ENCODE data around the gene AQP2. TPM values are rescaled to one million over a fixed set of nuclear protein-coding genes. Genes with fewer than 3 reads are reported as not detected.
A peak's percentile ranks its signal among the peaks of the same experiment; 100 is the strongest.

The AQP2 gene
- total and polyA plus RNA-seq, 4 experiments from 2014 or later, result not detected

GRCh38 chr12:49912345-49913255 lies 37.9 kb upstream of the AQP2 start:
- Mint-ChIP-seq H3K27ac (no peak overlapping the region), H3K36me3 (no peaks in the 10 kb centered on the region), H3K9me3 (no peaks in the 10 kb centered on the region), H3K4me3 (no peak overlapping the region), H3K4me1 (no peaks in the 10 kb centered on the region), H3K27me3 (peaks cover 1 to 14% of the 10 kb centered on the region in 2 donors)
- intact Hi-C loops (cut with micrococcal nuclease), result no loop called here
- H3K4me1 ChIP-seq (ENCODE audit: insufficient read depth, low read length), result no peaks in the 10 kb centered on the region
- ChIA-PET POLR2A (ENCODE audit: partially characterized antibody) (no interaction called here), CTCF (ENCODE audit: partially characterized antibody) (no interaction called here)
- H3K4me3 ChIP-seq (ENCODE audit: low read length in 2 of 2), result no peak overlapping the region
- no peak for DNase-seq
- H3K27me3 ChIP-seq (ENCODE audit: insufficient read depth, low read length), result no peaks in the 10 kb centered on the region
- H3K27ac ChIP-seq (ENCODE audit: low read depth, low read length), result no peak overlapping the region
- H3K36me3 ChIP-seq (ENCODE audit: insufficient read depth, low read length), result no peaks in the 10 kb centered on the region
- H3K9me3 ChIP-seq (ENCODE audit: control insufficient read depth in 1 of 2, low read length in 2 of 2), result no peaks in the 10 kb centered on the region

DNA sequence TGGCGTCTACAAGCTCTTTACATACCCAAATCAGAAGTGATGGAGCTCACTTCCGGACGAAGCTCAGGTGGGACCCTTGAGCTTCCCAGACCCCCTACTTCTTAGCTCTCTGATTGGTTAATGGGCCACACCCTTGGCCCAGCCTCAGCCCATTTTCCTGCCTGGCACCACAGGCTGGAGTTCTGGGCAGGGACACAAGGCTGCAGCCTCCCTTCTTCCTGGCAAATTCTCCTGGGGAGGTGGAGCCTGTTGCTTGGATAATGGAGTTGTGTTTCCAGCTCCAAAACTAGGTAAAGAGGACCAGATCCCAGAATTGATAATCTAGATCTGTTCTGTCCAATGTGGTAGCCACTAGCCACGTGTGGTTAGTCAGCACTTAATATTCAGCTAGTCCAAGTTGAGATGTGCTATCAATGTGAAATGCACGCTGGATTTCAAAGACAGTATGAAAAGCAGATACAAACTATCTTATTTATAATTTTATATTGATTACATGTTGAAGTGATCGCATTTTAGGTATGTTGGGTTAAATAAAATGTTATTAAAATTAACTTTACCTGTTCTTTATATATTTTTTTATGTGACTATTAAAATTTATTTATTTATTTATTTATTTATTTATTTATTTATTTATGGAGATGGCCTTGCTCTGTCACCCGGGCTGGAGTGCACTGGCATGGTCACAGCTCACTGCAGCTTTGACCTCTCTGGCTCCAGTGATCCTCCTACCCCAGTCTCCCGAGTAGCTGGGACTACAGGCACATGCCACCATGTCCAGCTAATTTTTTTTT lies 34.2 kb upstream of the AQP2 start:
- Mint-ChIP-seq H3K36me3 (no peaks in the 10 kb centered on the region), H3K9me3 (no peaks in the 10 kb centered on the region), H3K27ac (no peak overlapping the region), H3K27me3 (peaks cover 3 to 9% of the 10 kb centered on the region in 2 donors), H3K4me3 (no peak overlapping the region), H3K4me1 (no peaks in the 10 kb centered on the region)
- Histone ChIP-seq H3K36me3 (ENCODE audit: insufficient read depth, low read length) (no peaks in the 10 kb centered on the region), H3K27me3 (ENCODE audit: insufficient read depth, low read length) (no peaks in the 10 kb centered on the region), H3K27ac (ENCODE audit: low read depth, low read length) (no peak overlapping the region), H3K4me1 (ENCODE audit: insufficient read depth, low read length) (no peaks in the 10 kb centered on the region), H3K4me3 (ENCODE audit: low read length in 2 of 2) (no peak overlapping the region), H3K9me3 (ENCODE audit: control insufficient read depth in 1 of 2, low read length in 2 of 2) (no peaks in the 10 kb centered on the region)
- POLR2A ChIA-PET (ENCODE audit: partially characterized antibody), result no interaction called here
- DNase-seq, result no peak
- intact Hi-C loops (cut with micrococcal nuclease), result no loop called here
- CTCF ChIA-PET (ENCODE audit: partially characterized antibody), result interaction anchor here (1.3 to 1.6 kb wide), 2 partner anchors 11 to 29 kb away, joined by 4 to 5 read pairs; no protein-coding TSS in a partner anchor

DNA sequence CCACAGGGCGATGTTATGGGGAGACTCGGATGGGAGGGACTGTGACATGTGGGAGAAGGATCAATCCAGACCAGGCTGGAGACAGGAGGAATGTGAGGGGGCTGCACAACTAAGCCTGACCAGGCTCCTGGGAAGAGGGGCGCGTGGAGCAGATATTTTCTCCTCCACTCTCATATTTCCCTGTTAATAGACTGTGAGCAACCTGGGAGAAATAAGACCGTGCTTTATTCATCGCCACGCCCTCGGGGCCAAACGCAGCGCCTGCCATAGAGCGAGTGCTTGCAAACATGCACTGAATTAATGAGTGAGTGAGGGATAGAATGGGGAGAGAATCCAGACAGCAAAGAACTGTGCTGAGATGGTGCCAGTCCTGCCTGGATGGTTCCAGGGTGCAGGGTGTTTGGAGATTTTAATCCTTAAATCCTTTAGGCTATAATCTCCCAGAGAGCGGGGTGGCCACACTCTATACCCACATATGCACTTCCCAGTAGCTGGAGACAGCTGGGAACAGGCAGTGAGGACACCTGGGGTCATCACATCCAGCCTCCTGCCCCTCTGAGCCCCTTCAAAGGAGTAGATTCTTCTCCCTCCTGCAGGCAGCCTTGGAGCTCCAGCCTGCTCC lies 33.3 kb upstream of the AQP2 start:
- no peak overlapping the region for H3K4me3 Mint-ChIP-seq
- CTCF ChIA-PET (ENCODE audit: partially characterized antibody), result no interaction called here

GRCh38 chr12:49917788-49918173 lies 32.8 kb upstream of the AQP2 start:
- Histone ChIP-seq H3K9me3 (ENCODE audit: control insufficient read depth in 1 of 2, low read length in 2 of 2) (no peaks in the 10 kb centered on the region), H3K27me3 (ENCODE audit: insufficient read depth, low read length) (no peaks in the 10 kb centered on the region), H3K36me3 (ENCODE audit: insufficient read depth, low read length) (no peaks in the 10 kb centered on the region), H3K27ac (ENCODE audit: low read depth, low read length) (no peak overlapping the region), H3K4me3 (ENCODE audit: low read length in 2 of 2) (no peak overlapping the region), H3K4me1 (ENCODE audit: insufficient read depth, low read length) (no peaks in the 10 kb centered on the region)
- ChIA-PET POLR2A (ENCODE audit: partially characterized antibody) (no interaction called here), CTCF (ENCODE audit: partially characterized antibody) (no interaction called here)
- Mint-ChIP-seq H3K27me3 (peaks cover 3 to 6% of the 10 kb centered on the region in 2 donors), H3K27ac (no peak overlapping the region), H3K36me3 (no peaks in the 10 kb centered on the region), H3K4me3 (no peak overlapping the region), H3K9me3 (no peaks in the 10 kb centered on the region), H3K4me1 (peaks cover 0 to 3% (median 0%) of the 10 kb centered on the region in 4 donors)
- intact Hi-C loops (cut with micrococcal nuclease), result no loop called here
- DNase-seq, result no peak

More for the DNA sequence above, 33.3 kb upstream of the AQP2 start:
- H3K4me3 ChIP-seq (ENCODE audit: low read length in 2 of 2), result no peak overlapping the region
- H3K36me3 ChIP-seq (ENCODE audit: insufficient read depth, low read length), result no peaks in the 10 kb centered on the region
- no peak overlapping the region for H3K27ac ChIP-seq (ENCODE audit: low read depth, low read length)
- H3K27me3 ChIP-seq (ENCODE audit: insufficient read depth, low read length), result no peaks in the 10 kb centered on the region
- H3K27ac Mint-ChIP-seq, result no peak overlapping the region
- H3K9me3 ChIP-seq (ENCODE audit: control insufficient read depth in 1 of 2, low read length in 2 of 2), result no peaks in the 10 kb centered on the region
- intact Hi-C loops (cut with micrococcal nuclease), result no loop called here
- peaks cover 0 to 3% (median 0%) of the 10 kb centered on the region in 4 donors for H3K4me1 Mint-ChIP-seq
- no peak for DNase-seq
- H3K27me3 Mint-ChIP-seq, result peaks cover 3 to 6% of the 10 kb centered on the region in 2 donors
- no peaks in the 10 kb centered on the region for H3K36me3 Mint-ChIP-seq
- no peaks in the 10 kb centered on the region for H3K9me3 Mint-ChIP-seq
- no peaks in the 10 kb centered on the region for H3K4me1 ChIP-seq (ENCODE audit: insufficient read depth, low read length)
- POLR2A ChIA-PET (ENCODE audit: partially characterized antibody), result no interaction called here

- intact Hi-C loops (cut with micrococcal nuclease), result no loop called here
- Histone ChIP-seq H3K27me3 (ENCODE audit: insufficient read depth, low read length) (no peaks in the 10 kb centered on the region), H3K9me3 (ENCODE audit: control insufficient read depth in 1 of 2, low read length in 2 of 2) (no peaks in the 10 kb centered on the region), H3K4me1 (ENCODE audit: insufficient read depth, low read length) (no peaks in the 10 kb centered on the region), H3K36me3 (ENCODE audit: insufficient read depth, low read length) (no peaks in the 10 kb centered on the region), H3K4me3 (ENCODE audit: low read length in 2 of 2) (no peak overlapping the region), H3K27ac (ENCODE audit: low read depth, low read length) (no peak overlapping the region)
- H3K27me3 Mint-ChIP-seq, result peaks cover 2 to 3% of the 10 kb centered on the region in 2 donors
- H3K27ac Mint-ChIP-seq, result peak overlapping the region in 1 of 7 donors; percentile 8
- no peaks in the 10 kb centered on the region for H3K36me3 Mint-ChIP-seq
- ChIA-PET POLR2A (ENCODE audit: partially characterized antibody) (no interaction called here), CTCF (ENCODE audit: partially characterized antibody) (no interaction called here)
- no peak for DNase-seq
- H3K4me1 Mint-ChIP-seq, result peaks cover 0 to 3% (median 0%) of the 10 kb centered on the region in 4 donors
- H3K4me3 Mint-ChIP-seq, result no peak overlapping the region
- no peaks in the 10 kb centered on the region for H3K9me3 Mint-ChIP-seq
Measured at GRCh38 chr12:49920241-49920914, 30.2 kb upstream of the AQP2 start.

DNA sequence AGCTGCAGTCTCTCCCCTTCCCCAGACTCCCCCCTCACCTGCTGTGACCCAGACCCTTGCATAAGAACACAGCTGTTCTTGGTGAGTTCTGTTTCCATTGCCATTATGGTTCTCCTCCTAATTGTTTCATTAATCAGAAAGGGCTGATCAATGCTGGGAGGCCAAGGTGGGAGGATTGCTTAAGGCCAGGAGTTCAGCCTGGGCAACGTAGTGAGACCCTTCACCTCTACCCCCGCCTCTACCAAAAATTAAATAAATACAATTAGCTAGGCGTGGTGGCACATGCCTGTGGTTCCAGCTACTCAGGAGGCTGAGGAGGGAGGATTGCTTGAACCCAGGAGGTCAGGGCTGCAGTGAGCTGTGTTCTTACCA lies 29.6 kb upstream of the AQP2 start:
- intact Hi-C loops (cut with micrococcal nuclease), result no loop called here

More for the DNA sequence above, 29.6 kb upstream of the AQP2 start:
- ChIA-PET CTCF (ENCODE audit: partially characterized antibody) (no interaction called here), POLR2A (ENCODE audit: partially characterized antibody) (no interaction called here)
- Mint-ChIP-seq H3K9me3 (no peaks in the 10 kb centered on the region), H3K4me1 (peaks cover 0 to 3% (median 0%) of the 10 kb centered on the region in 4 donors), H3K36me3 (no peaks in the 10 kb centered on the region), H3K27ac (peak overlapping the region in 1 of 7 donors; percentile 52), H3K27me3 (peaks cover 2 to 3% of the 10 kb centered on the region in 2 donors), H3K4me3 (no peak overlapping the region)
- Histone ChIP-seq H3K9me3 (ENCODE audit: control insufficient read depth in 1 of 2, low read length in 2 of 2) (no peaks in the 10 kb centered on the region), H3K4me1 (ENCODE audit: insufficient read depth, low read length) (no peaks in the 10 kb centered on the region), H3K36me3 (ENCODE audit: insufficient read depth, low read length) (no peaks in the 10 kb centered on the region), H3K27me3 (ENCODE audit: insufficient read depth, low read length) (no peaks in the 10 kb centered on the region), H3K27ac (ENCODE audit: low read depth, low read length) (no peak overlapping the region), H3K4me3 (ENCODE audit: low read length in 2 of 2) (no peak overlapping the region)
- no peak for DNase-seq
